ENCODE data around the gene TAF4. TPM values are rescaled to one million over a fixed set of nuclear protein-coding genes. Genes with fewer than 3 reads are reported as not detected.

TAF4 gene
- total and polyA plus RNA-seq, 2 donors (not counting 3 experiments of a cell fraction or from before 2014, with no cell fraction given), result 6.1 to 19.5 TPM

DNA sequence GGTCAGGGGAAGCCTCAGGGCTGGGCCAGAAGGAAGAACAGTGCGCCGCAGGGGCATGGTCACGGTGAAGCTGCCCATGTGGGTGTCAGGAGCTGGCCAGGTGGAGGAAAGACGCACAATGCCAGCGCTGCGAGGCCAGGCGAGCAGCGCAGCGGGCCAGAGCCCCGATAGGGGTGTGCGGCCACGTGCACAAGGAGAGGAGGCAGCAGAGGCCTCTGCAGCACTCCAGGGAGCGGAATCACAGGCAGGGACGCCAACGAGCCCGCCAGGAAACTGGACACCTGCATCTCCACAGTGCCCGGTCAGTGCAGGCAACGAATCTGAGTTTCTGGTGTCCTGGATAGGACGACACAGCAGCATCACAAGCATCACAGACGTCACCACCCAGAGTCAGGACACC, 35.7 kb downstream of the TAF4 start:
- DNase-seq (ENCODE audit: low read depth, low spot score), result no peak
- BruUV-seq (replicated peaks), result no TSS peak
- no peak overlapping the region for H3K27ac ChIP-seq (ENCODE audit: insufficient read depth, low read depth, low read length)
- no peak for TF ChIP-seq EZH2 (IDR thresholded peaks at IDR 0.05; ENCODE audit: borderline replicate concordance, low read depth, low read length, severe bottlenecking)
- no peak for TF ChIP-seq FOS (IDR thresholded peaks at IDR 0.05; ENCODE audit: borderline replicate concordance, insufficient read depth, low read length)
- no peak for TF ChIP-seq GATA2 (IDR thresholded peaks at IDR 0.05; ENCODE audit: insufficient read depth, insufficient read length, low read depth, low read length)
- TF ChIP-seq CTCF (IDR thresholded peaks at IDR 0.05; ENCODE audit: extremely low read depth in 1 of 2, insufficient read depth in 1 of 2, low read depth in 1 of 2, low read length in 2 of 2), result no peak
- TF ChIP-seq JUN (IDR thresholded peaks at IDR 0.05; ENCODE audit: borderline replicate concordance, insufficient read depth, insufficient read length, low read depth), result no peak
- TF ChIP-seq MYC (IDR thresholded peaks at IDR 0.05; ENCODE audit: low read depth, low read length), result no peak
- no peak for TF ChIP-seq POLR2A (IDR thresholded peaks at IDR 0.05; ENCODE audit: low read depth, low read length)
- TF ChIP-seq, protein P1, sequence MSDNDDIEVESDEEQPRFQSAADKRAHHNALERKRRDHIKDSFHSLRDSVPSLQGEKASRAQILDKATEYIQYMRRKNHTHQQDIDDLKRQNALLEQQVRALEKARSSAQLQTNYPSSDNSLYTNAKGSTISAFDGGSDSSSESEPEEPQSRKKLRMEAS (IDR thresholded peaks at IDR 0.05; ENCODE audit: insufficient read depth, insufficient read length), result no peak
- no peak for TF ChIP-seq POLR2AphosphoS5 (IDR thresholded peaks at IDR 0.05; ENCODE audit: insufficient read depth, low read depth, low read length)
- no peak overlapping the region for H2AFZ ChIP-seq (ENCODE audit: low read depth, low read length)
- H4K20me1 ChIP-seq (replicated peaks; ENCODE audit: control insufficient read depth, extremely low read depth, insufficient read depth, low read length), result no peaks in the 10 kb centered on the region
- no peaks in the 10 kb centered on the region for H3K36me3 ChIP-seq (ENCODE audit: control insufficient read depth in 2 of 2, extremely low read depth in 1 of 2, insufficient read depth in 2 of 2, low read length in 2 of 2)
- H3K79me2 ChIP-seq (ENCODE audit: control insufficient read depth, insufficient read depth, low read length), result peaks cover 58% of the 10 kb centered on the region
- CTCF ChIA-PET, result no interaction called here
- H3K4me2 ChIP-seq (ENCODE audit: insufficient read depth, low read length), result no peak overlapping the region
- H3K4me3 ChIP-seq (replicated peaks in 1 of 3; ENCODE audit: insufficient read depth in 1 of 3, low read depth in 1 of 3, low read length in 3 of 3), result no peak overlapping the region
- intact Hi-C loops (cut with micrococcal nuclease) (loop anchor here (5.0 kb wide), 2 partner anchors 32 to 92 kb away; partner anchors contain the start of gene LSM14B), dilution Hi-C loops (cut with MboI; ENCODE audit: extremely low pct_ligation_motif_present, low sequenced_read_pairs) (no loop called here)
- no peak overlapping the region for H3K9ac ChIP-seq (replicated peaks; ENCODE audit: extremely low read depth, insufficient read depth, low read length)
- H3K9me1 ChIP-seq (replicated peaks; ENCODE audit: control insufficient read depth, extremely low read depth, insufficient read depth, low read length), result no peaks in the 10 kb centered on the region
- FAIRE-seq, result no peak
- no peaks in the 10 kb centered on the region for H3K9me3 ChIP-seq (replicated peaks; ENCODE audit: control insufficient read depth, insufficient read depth, low read length)
- H3K4me1 ChIP-seq (ENCODE audit: control insufficient read depth, extremely low read depth, insufficient read depth, low read length), result peaks cover 10% of the 10 kb centered on the region
- no peaks in the 10 kb centered on the region for H3K27me3 ChIP-seq (ENCODE audit: control insufficient read depth in 2 of 2, insufficient read depth in 2 of 2, low read length in 2 of 2)
- POLR2A ChIA-PET, result no interaction called here

Data from endothelial cell of umbilical vein (primary cell).